Prostate gland (tissue), 2 donors: ENCODE results near the gene PLGRKT. TPM values are rescaled to one million over a fixed set of nuclear protein-coding genes. Genes with fewer than 3 reads are reported as not detected.

ENCODE experiments used
- DNase-seq: peaks from one replicate; pipeline ENCODE4 v3.0.0-alpha.2; 2019; ENCODE audit warnings: low spot score
- H3K27ac ChIP-seq, 2 donors: fragments of 200-600 bp; sonication (generic); 2 replicates each; pipeline ENCODE4 v1.5.1; 2017 to 2019
- H3K27me3 ChIP-seq: fragments of 200-600 bp; sonication (generic); replicated peaks from 2 replicates; pipeline ENCODE4 v1.5.1; 2019; ENCODE audit not compliant: insufficient read depth
- H3K36me3 ChIP-seq, 2 donors: fragments of 200-600 bp; sonication (generic); 1 replicate in 1 of 2; 2 replicates in 1 of 2; pipeline versions ENCODE4 v1.5.1 to v1.8.1; 2017 to 2019
- H3K4me1 ChIP-seq: fragments of 200-600 bp; sonication (generic); replicated peaks from 2 replicates; pipeline ENCODE4 v1.5.1; 2019
- H3K4me3 ChIP-seq, 2 donors: fragments of 200-600 bp; sonication (generic); 2 replicates each; pipeline ENCODE4 v1.5.1; 2017 to 2019
- H3K9me3 ChIP-seq: fragments of 200-600 bp; sonication (generic); 2 replicates; pipeline ENCODE4 v1.5.1; 2017
- POLR2A ChIP-seq: fragments of 450-650 bp; IDR thresholded peaks from one replicate; pipeline ENCODE4 v1.6.1; 2016; ENCODE audit warnings: antibody characterized with exemption, mild to moderate bottlenecking
- POLR2AphosphoS5 ChIP-seq: sonication (generic); formaldehyde crosslinking; IDR thresholded peaks from one replicate; pipeline ENCODE4 v1.6.1; 2017; ENCODE audit warnings: antibody characterized with exemption
- WGBS: methylation state at CpG from one replicate; pipeline ENCODE4 v1.1.5; 2018; 5-methylcytosine and 5-hydroxymethylcytosine counted together
- intact Hi-C: fragments of 100-400 bp; cut with DNase I; formaldehyde crosslinking; loops from one replicate; pipeline ENCODE4 v1.14.2; 2022
- total RNA-seq, 2 donors: library from RNA; depleted of rRNA; stranded (reverse); fragments of >200 nt; gene quantifications; one replicate each; pipeline ENCODE4 v1.1.0, GENCODE V29; 2016
- TF ChIP-seq, protein P1 (sequence below), 4 experiments: fragments of 200-600 bp in 2 of 4; fragments of 450-650 bp in 2 of 4; sonication (generic) in 2 of 4; IDR thresholded peaks; 1 replicate in 3 of 4; 2 replicates in 1 of 4; pipeline ENCODE4 v1.5.1; 2016 to 2019; ENCODE audit warnings: antibody characterized with exemption in 4 of 4, mild to moderate bottlenecking in 2 of 4, moderate library complexity in 2 of 4

Gene PLGRKT, protein sequence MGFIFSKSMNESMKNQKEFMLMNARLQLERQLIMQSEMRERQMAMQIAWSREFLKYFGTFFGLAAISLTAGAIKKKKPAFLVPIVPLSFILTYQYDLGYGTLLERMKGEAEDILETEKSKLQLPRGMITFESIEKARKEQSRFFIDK
- total RNA-seq, result 10 to 100 TPM; 10.4 to 49.6 TPM

DNA sequence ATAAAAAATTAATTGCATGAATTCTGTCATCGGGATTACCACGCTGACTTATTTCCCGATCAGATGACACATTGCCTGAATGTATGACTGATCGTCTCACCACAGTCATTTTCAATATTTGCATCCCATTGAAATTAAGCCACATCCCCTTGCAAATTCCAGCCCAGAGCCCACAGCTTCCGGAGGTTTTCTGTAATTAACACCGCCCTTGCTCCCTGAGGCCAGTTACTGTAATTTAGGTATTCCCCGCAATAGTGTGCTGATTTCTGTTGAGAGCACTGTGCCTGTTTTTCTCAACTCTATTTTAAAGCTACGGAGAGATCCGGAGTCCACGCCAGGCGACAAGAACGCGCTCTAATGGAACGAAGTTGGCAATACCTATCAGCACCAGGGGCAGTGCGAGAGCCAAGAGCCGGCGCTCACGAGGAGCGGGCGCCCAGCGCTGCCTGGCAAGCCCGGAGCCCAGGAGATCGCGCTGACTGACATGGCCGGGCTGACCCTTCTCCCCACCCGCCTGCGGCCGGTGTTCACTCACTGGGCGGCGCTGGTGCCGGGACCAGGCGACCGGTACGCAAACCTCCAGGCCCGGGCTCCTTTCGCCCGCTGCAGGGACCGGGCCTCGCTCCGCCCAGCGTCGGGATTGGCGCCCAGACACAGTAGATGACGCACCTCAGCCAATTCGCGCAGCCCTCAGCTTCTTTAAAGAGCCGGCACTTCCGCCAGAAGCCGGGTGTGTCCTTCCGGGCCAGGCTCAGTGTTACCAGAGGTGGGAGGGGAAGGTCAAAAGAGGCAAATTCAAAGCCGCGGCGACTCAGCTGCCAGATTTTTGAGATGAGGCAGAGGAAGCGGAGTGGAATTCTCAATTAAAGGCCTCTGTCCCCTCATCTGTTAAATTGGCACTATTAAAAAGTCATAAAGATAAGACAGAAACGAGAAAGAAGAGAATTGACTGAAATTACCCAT, at the start of gene PLGRKT:
TSS of gene PLGRKT (minus strand) at position 672 of the 963 bp plus-strand sequence. CDS start 5,948 bp downstream, outside the sequence.
- under 1% methylated on average over 54 of the region's 55 CpGs for WGBS
- no peaks in the 10 kb centered on the region for H3K9me3 ChIP-seq
- TF ChIP-seq POLR2A (peak; percentile 84), POLR2AphosphoS5 (peak; percentile 93)
- TF ChIP-seq, protein P1, sequence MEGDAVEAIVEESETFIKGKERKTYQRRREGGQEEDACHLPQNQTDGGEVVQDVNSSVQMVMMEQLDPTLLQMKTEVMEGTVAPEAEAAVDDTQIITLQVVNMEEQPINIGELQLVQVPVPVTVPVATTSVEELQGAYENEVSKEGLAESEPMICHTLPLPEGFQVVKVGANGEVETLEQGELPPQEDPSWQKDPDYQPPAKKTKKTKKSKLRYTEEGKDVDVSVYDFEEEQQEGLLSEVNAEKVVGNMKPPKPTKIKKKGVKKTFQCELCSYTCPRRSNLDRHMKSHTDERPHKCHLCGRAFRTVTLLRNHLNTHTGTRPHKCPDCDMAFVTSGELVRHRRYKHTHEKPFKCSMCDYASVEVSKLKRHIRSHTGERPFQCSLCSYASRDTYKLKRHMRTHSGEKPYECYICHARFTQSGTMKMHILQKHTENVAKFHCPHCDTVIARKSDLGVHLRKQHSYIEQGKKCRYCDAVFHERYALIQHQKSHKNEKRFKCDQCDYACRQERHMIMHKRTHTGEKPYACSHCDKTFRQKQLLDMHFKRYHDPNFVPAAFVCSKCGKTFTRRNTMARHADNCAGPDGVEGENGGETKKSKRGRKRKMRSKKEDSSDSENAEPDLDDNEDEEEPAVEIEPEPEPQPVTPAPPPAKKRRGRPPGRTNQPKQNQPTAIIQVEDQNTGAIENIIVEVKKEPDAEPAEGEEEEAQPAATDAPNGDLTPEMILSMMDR (IDR thresholded peaks at IDR 0.05), result peak in 1 of 4 experiments; percentile 34
- H3K4me1 ChIP-seq, result peaks cover 2% of the 10 kb centered on the region
- intact Hi-C loops, result loop anchor here (5.0 to 10.0 kb wide), 2 partner anchors 150 to 453 kb away; partner anchors contain the start of gene JAK2
- peak within 1 kb of the TSS; percentile 61 to 71 for H3K4me3 ChIP-seq
- H3K27me3 ChIP-seq, result no peaks in the 10 kb centered on the region
- H3K36me3 ChIP-seq, result no peaks in the 10 kb centered on the region
- peak; percentile 93 for DNase-seq
- H3K27ac ChIP-seq, result peak within 1 kb of the TSS; percentile 87 to 88

DNA sequence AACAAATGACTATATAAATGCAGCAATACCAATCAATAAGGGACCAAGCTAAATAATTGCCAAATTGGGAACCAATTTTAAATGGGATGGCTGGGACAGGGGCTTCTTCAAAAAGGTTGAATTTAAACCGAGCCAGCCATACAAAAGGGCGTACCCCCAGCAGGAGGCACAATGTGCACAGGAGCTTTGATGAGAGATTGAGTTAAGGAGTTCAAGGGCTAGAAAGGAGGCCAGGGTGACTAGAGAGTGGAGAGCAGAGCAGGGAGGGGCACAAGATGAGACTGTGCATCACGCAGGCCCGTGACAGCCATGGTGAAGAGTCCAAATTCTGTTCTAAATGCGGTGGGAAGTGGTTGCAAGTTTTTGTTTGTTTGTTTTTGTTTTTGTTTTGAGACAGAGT, 49.3 kb upstream of the PLGRKT start:
- Histone ChIP-seq H3K9me3 (no peaks in the 10 kb centered on the region), H3K27ac (no peak overlapping the region), H3K36me3 (no peaks in the 10 kb centered on the region), H3K27me3 (no peaks in the 10 kb centered on the region), H3K4me3 (no peak overlapping the region), H3K4me1 (no peaks in the 10 kb centered on the region)
- 95% methylated on average over 5 of the region's 5 CpGs for WGBS
- intact Hi-C loops, result no loop called here
- TF ChIP-seq, protein P1 (IDR thresholded peaks at IDR 0.05), result no peak
- no peak for TF ChIP-seq POLR2A
- no peak for TF ChIP-seq POLR2AphosphoS5
- no peak for DNase-seq

DNA sequence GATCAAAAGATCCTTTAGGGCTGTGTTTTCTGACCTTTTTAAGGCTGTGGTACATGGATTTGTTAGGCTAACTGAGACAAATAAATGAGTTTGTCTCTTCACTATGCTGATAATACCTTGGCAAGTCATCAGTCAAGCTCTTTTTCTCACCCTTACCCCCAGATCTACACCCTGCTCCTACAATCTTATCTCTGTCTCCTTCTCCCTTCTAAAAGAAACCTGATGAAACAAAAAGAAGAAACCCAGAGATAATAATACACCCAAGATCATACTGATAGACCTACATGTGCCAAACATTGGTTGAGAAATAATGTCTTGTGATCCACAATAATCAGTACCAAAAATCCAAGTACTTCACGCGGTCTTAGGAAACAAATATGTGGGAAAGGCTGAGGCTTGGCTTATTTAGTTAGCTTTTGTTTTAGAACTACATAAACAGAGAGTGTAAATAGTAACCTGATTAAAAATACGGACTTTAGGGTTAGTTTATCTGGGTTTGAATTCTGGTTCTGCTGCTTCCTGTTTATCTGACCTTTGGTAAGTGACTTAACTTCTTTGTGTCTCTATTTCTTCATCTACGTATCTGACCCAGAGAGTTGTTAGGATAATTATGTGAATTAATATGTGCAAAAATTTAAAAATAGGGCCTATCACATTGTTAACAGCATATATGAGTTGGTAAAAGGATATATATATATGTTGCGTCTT, 47.8 kb upstream of the PLGRKT start:
- intact Hi-C loops, result no loop called here
- Histone ChIP-seq H3K4me1 (no peaks in the 10 kb centered on the region), H3K27ac (no peak overlapping the region), H3K27me3 (no peaks in the 10 kb centered on the region), H3K9me3 (no peaks in the 10 kb centered on the region), H3K4me3 (no peak overlapping the region), H3K36me3 (no peaks in the 10 kb centered on the region)
- WGBS, result 93% methylated on average over 5 of the region's 5 CpGs
- DNase-seq, result no peak
- TF ChIP-seq, protein P1 (IDR thresholded peaks at IDR 0.05), result no peak
- no peak for TF ChIP-seq POLR2A
- no peak for TF ChIP-seq POLR2AphosphoS5

DNA sequence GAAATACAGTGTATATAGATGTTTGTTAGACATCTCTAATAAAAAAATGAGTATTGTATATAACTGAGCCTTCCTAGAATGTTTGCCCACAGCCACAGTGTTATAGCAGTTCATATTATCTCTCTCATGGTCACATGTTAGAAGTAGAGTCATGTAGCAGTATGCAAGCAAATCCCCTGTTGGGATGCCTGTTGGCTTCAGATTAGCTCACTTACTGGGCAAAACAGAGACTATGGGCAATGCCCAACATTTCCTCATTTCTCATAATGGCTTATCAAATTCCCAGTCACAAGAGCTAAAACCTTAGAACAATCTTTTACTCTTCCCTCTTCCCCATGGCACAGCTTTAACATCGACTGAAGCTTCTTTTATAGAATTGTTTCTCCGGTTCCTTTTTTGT, 45.6 kb upstream of the PLGRKT start:
- Histone ChIP-seq H3K36me3 (no peaks in the 10 kb centered on the region), H3K9me3 (no peaks in the 10 kb centered on the region), H3K27ac (no peak overlapping the region), H3K4me3 (no peak overlapping the region), H3K4me1 (no peaks in the 10 kb centered on the region), H3K27me3 (no peaks in the 10 kb centered on the region)
- DNase-seq, result no peak
- intact Hi-C loops, result no loop called here
- no peak for TF ChIP-seq POLR2A
- TF ChIP-seq, protein P1 (IDR thresholded peaks at IDR 0.05), result no peak
- no peak for TF ChIP-seq POLR2AphosphoS5
- WGBS, result 92% methylated on average over 2 of the region's 2 CpGs
